ENCODE data around the gene EIPR1. TPM values are rescaled to one million over a fixed set of nuclear protein-coding genes. Genes with fewer than 3 reads are reported as not detected.
"Not testable (repeated sequence)": the region's sequence is repeated elsewhere in the genome, so short reads cannot be mapped to it uniquely, and the experiment has no call there.

The EIPR1 gene
- total RNA-seq, 4 donors from 2014 or later: 26.1 to 51.6 (median 40.0) TPM

- intact Hi-C loops (cut with DNase I): loop anchor here (10.0 kb wide), 1 partner anchor 91 kb away; no protein-coding TSS in a partner anchor
- WGBS, 2 donors: 84 to 88% methylated on average over 10 to 12 of the region's 21 CpGs
- TF ChIP-seq POLR2A (IDR thresholded peaks at IDR 0.05) (no peak), CTCF (IDR thresholded peaks at IDR 0.05) (no peak)
- Histone ChIP-seq H3K4me3 (replicated peaks in 1 of 3) (no peak overlapping the region), H3K27ac (peak overlapping the region in 1 of 3 donors; percentile 51), H3K36me3 (no peaks in the 10 kb centered on the region), H3K4me1 (peaks cover 27 to 64% of the 10 kb centered on the region in 2 donors), H3K27me3 (no peaks in the 10 kb centered on the region), H3K9me3 (no peaks in the 10 kb centered on the region)
- no peak for DNase-seq
Observed at GRCh38 chr2:3285901-3286645, 91.5 kb downstream of the EIPR1 start.

DNA sequence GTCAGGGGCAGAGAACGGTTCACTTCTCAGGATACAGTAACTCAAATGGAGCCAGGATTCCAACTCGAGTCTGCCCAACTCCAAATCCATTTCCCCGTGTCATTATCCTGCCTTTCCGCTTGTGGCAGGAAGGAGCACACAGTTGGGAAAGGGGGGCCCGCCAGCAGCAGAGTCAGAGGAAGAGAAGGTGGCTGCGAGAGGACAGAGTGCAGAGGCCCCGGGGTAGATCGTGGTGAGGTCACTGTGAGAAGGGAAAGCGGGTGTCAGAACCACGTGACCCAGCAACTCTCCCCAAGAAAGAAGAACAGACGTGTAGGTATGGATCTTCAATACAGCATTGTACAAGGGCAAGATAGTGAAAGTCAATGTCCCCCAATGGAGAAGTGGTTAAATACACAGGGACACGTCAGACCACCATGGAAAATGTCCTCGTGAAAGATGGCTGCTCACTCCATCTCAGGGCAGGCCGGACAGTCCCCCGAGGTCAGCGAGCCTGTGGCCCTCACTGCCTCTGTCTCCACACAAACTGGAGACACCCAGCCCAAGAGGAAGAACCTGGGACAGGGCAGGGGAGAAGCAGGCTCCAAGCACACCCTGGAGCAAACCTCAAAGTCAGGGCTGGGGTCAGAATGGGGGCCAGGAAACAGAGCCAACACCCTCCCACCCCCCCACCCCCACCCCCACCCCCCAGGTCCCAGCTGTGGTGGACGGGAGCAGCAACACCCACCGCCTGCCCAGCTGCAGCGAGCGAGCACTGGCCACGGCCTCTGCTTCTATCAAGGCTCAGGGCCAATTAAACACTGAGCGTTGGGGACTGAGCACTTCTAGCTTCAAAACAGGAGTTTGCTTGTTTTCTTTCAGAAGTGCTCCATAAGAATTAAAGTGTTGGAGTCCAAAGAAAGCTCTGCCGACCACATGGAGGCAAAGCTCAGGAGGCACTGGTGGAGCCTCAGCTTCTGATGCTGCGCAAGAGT, 92.7 kb downstream of the EIPR1 start:
- intact Hi-C loops (cut with DNase I): loop anchor here (10.0 kb wide), 1 partner anchor 90 kb away; no protein-coding TSS in a partner anchor
- Histone ChIP-seq H3K27ac (peak overlapping the region in 2 of 3 donors; percentile 14 to 56), H3K27me3 (no peaks in the 10 kb centered on the region), H3K4me3 (replicated peaks in 1 of 3) (no peak overlapping the region), H3K9me3 (no peaks in the 10 kb centered on the region), H3K36me3 (no peaks in the 10 kb centered on the region), H3K4me1 (peaks cover 24 to 62% of the 10 kb centered on the region in 2 donors)
- DNase-seq: peak in 1 of 2 donors; percentile 32
- 67 to 77% methylated on average over 24 of the region's 24 CpGs for WGBS, 2 donors
- TF ChIP-seq CTCF (IDR thresholded peaks at IDR 0.05): no peak
- TF ChIP-seq POLR2A (IDR thresholded peaks at IDR 0.05): no peak

DNA sequence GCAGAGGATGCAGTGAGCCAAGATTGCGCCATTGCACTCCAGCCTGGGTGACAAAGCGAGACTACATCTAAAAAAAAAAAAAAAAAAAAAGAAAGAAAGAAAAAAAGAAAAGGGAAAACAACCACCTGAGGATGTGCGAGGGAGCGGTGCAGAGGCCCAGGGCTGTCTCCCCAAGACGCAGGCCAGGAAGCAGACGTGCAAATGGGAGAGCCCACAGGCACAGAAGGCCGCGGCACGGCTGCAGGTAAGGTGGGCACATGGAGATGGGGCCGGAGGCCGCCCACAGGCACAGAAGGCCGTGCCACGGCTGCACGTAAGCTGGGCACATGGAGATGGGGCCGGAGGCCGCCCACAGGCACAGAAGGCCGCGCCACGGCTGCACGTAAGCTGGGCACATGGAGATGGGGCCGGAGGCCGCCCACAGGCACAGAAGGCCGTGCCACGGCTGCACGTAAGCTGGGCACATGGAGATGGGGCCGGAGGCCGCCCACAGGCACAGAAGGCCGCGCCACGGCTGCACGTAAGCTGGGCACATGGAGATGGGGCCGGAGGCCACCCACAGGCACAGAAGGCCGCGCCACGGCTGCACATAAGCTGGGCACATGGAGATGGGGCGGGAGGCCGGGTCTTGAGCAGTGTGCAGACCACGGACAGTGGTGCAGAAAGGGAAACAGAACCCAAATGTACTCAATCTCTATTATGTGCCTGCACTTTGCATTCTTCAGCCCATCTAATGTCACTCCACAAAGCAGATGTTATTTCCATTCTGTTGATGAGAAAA, 93.6 kb downstream of the EIPR1 start:
- not testable (repeated sequence) for H3K4me3 ChIP-seq (replicated peaks in 1 of 3); H3K9me3 ChIP-seq; DNase-seq; H3K27me3 ChIP-seq; H3K36me3 ChIP-seq
- Histone ChIP-seq H3K4me1 (peaks cover 21 to 62% of the 10 kb centered on the region in 2 donors), H3K27ac (peak overlapping the region in 2 of 3 donors; percentile 14 to 81)
- 92 to 96% methylated on average over 21 to 25 of the region's 38 CpGs for WGBS, 2 donors
- intact Hi-C loops (cut with DNase I): loop anchor here (10.0 kb wide), 1 partner anchor 89 kb away; no protein-coding TSS in a partner anchor

DNA sequence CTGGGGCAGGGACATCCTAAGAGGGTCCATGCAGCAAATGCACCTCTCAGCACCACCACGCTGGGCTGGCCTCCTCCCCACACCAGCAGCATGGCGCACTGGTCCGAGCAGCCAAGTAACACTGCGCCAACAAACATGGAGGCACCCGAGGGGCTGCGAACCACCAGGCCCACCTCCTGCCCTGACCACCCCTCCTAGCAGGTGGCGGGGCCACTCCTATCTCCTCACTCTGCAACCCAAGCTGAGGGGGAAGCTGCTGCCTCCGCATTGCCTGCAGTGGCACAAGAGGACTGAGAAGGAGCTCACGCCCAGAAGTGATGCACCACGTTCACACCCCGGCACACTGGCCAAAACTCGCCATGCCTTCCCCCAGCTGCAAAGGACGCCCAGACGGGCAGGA, 94.4 kb downstream of the EIPR1 start:
- Histone ChIP-seq H3K9me3 (no peaks in the 10 kb centered on the region), H3K4me1 (peaks cover 21 to 62% of the 10 kb centered on the region in 2 donors), H3K4me3 (replicated peaks in 1 of 3) (no peak overlapping the region), H3K27ac (peak overlapping the region; percentile 71 to 81 (median 80)), H3K36me3 (no peaks in the 10 kb centered on the region), H3K27me3 (no peaks in the 10 kb centered on the region)
- WGBS, 2 donors: 95 to 97% methylated on average over 8 to 14 of the region's 14 CpGs
- peak in 1 of 2 donors; percentile 23 for DNase-seq
- intact Hi-C loops (cut with DNase I): loop anchor here (10.0 kb wide), 1 partner anchor 88 kb away; no protein-coding TSS in a partner anchor
- no peak for TF ChIP-seq CTCF (IDR thresholded peaks at IDR 0.05)
- TF ChIP-seq POLR2A (IDR thresholded peaks at IDR 0.05): no peak
